GM18498 (cell line): ENCODE measurements around the gene POTEF.
"Not testable (repeated sequence)": the region's sequence is repeated elsewhere in the genome, so short reads cannot be mapped to it uniquely, and the experiment has no call there.

ENCODE experiments used
- ATAC-seq: cut with Tn5 transposase; IDR thresholded peaks from one replicate; pipeline ENCODE4 v1.9.1; 2021; ENCODE audit warnings: mild to moderate bottlenecking, moderate library complexity; ENCODE audit not compliant: unreplicated experiment

Gene POTEF

DNA sequence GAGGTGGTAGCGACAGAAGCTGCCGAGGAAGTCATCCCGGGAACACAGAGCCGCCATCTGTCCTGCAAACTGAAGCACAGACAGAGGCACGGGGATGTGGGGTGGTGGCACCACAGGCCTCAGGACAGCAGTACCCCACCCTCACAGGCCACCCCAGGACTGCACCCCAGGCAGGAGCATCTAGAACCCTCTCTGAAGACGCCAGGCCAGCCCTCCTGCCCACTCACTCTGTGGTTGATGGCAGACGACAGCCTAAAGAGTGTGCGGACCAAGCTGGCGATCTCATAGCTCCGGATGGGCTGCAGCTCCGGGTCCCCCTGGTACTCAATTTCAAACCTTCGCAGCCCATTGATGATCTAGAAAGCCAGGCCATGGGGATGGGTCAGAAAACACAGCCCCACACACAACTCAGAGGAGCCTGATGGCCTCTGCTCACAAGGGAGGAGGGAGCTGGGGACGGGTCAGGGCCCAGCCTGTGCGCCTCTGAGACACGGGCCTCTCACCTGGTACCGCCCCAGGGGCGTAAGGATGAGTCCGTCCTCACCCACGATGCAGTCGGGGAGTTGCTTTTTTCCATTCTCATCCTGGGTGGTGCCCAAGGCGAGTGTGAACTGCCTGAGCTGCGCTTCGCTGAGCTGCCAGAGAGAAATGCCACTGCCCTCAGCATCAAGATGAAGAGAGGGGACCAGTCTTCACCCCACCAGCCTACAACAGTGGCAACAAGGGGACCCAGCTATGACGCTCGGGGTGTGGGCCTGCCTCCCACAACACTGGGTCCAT is 24.0 kb upstream of the POTEF start:
- ATAC-seq, result no peak

GRCh38 chr2:130152136-130152815 is 23.3 kb upstream of the POTEF start:
- ATAC-seq, result not testable (repeated sequence)

- not testable (repeated sequence) for ATAC-seq
These were observed 22.1 kb upstream of the POTEF start for GRCh38 chr2:130151145-130151512.

DNA sequence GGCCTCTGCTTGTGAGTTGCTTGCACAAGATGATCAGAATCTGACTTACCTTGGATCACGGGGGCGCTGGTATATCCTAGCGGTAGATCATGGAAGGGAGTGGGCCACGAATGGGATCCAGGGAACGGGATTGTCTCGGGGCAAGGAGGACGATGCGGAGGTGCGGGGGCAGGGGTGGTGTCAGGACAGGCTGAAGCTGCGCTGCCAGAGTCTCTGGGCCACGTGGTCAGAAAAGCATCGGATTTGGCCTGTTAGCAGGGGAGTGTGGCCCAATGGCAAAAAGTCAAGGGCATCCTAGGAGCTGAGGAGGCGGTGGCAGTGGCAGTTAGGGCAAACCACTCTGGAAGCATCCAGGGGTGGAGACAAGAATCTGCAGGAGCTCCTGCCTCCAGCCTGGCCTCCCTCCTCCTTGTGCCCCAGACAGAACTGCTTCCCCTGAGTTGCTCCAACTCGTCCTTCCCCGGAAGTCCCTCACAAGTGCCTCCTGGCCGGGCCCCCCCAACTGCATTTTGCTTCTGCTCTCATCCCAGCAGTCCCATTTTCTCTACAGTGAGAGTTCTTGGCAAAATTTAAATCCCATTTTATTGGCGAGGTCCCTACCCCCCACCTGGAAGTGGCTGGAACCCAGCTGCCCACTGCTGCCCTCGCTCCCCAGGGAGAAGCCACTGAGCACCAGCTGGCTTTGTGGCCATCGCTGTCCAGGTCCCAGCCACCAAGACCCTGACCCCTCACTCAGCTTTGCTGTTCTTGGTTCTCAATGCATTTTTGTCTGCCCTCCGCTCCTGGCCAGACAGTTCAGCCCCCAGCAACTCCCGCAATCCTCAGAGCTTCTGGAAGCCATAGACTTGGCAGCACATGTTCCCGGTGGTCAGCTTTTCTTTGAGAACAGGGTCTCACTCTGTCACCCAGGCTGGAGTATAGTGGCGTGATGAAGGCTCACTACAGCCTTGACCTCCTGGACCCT is 21.4 kb upstream of the POTEF start:
- ATAC-seq, result no peak

- ATAC-seq, result not testable (repeated sequence)
These were observed 19.5 kb upstream of the POTEF start for GRCh38 chr2:130148515-130148914.

DNA sequence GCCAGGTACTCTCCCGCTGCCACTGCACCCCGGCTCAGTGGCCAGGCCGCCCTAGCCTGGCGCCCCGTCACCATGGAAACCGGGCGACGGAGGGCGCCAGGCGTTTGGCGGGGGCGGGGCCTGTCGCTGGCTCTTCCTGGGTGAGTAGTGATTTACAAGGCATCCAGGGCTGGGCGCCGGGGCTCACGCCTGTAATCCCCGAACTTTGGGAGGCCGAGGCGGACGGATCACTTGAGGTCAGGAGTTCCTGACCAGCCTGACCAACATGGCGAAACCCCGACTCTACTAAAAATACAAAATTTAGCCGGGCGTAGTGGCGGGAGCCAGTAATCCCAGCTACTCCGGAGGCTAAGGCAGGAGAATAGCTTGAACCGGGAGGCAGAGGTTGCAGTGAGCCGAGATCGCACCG is 16.0 kb upstream of the POTEF start, which contains the start of gene CCDC74B:
Gene CCDC74B (minus strand): TSS at position 107 of the 409 bp plus-strand sequence. CDS start 116 bp downstream, outside the sequence.
- ATAC-seq, result peak; percentile 95

DNA sequence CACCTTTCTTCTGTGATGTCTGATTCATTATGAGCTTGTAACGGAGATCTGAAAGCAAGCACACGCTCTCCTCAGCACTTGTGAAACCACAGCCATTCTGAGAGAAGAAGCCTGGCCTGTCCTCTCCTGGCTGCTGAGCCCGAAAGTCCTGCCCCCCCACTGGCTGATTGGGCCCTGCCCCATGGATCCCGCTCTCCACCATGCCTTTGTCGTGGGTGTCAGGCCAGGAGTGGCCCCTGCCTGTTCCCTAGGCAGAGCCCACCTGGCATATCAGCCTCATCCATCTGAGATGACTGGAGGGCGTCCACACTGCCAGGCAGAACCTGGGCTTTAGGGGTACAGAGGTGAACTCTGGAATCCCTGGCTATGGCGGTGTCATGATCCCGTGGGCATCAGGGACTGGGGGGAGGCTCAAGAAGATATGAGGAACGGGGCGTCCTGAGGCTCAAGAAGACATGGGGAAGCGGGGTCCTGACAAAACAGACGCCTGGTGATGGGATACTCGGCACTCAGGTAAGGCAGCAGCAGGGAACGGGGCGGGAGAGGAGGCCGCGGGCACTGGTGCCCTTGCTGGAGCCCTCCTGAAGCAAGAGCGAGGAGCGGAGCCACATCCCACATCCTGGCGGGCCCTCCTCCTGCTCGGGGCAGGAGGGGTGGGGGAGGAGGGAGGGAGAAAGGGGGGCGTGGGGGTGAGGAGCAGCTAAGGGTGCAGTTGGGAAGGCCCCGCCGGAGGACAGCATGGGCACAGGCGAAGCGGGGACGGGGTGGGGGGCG is 14.4 kb upstream of the POTEF start:
- peak; percentile 48 for ATAC-seq

- ATAC-seq, result not testable (repeated sequence)
These were observed 13.6 kb upstream of the POTEF start for GRCh38 chr2:130142396-130143265.

DNA sequence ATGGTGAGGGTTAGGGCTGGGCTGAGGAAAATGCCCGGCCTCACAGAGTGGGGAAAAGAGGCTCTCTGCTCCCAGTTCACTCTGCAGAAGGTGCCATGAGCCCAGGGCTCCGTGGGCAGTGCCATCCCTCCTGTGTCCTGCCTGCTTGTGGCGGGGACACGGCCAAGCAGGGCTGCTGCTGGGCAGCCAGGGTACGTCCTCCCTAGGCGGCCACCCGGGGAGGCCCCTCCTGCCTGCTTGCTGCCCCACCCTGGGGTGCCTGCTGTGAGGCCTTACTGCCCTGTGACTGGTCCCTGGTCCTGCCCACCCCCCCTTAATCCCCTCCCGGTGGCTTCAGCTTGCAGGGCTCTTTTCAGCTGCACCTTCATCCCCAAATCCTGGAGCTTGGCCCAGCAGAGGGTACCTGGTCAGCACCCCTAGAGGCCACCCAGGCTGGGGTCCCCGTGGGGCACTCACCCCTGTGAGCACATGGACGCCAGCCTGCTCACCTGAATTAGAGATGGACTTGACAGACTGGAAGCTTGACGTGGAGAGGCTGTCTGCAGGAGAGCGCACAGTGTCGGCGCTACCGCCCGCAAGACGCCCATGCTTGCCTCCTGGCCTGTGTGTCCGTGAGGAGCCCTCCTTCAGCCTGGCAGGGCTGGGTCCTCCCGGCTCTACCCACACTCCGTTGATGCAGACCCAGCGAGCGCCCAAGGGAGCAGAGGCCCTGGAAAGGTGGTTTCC is 12.8 kb upstream of the POTEF start:
- not testable (repeated sequence) for ATAC-seq

DNA sequence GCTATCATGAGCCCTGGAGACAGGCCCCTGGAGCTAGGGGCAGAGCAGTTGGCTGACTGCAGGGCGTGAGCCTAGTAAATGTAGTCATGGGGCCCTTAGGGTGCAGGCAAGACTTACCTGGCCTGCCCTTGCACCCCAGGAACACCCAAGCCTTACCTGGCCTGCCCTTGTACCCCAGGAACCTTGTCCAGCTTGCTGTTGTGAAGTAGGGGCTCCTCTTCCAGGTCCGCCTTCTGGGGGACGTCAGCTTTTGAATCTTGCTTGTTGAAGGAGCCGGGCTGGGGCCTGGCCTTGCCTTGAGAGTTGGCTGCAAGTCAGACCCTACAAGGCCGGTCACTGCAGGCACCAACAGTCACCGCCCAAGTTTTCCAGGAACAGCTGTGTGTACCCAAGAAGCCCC is 12.0 kb upstream of the POTEF start:
- not testable (repeated sequence) for ATAC-seq

GRCh38 chr2:130140516-130140915 is 11.5 kb upstream of the POTEF start:
- ATAC-seq, result not testable (repeated sequence)

GRCh38 chr2:130139331-130140280 is 10.6 kb upstream of the POTEF start:
- ATAC-seq, result not testable (repeated sequence)

DNA sequence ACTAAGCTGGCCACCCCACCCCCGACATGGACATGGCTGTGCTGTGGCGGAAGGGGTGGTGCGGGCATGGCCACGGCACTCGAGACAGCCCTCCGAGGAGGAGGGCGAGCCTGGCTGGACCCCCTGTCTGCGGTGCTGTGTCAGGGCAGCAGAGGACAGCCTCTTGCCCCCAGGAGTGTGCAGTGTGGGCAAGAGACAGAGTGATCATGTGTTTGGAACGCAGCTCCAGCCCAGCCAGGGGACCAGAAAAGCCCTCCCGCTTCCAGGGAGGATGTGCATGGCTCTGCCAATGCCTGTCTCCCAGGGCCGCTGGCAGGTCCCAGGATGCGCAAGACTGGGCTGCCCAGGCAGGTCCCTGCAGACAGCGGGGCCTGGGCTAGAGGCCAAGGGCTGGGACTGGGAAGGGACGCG is 9.8 kb upstream of the POTEF start:
- ATAC-seq, result not testable (repeated sequence)

- not testable (repeated sequence) for ATAC-seq
These were observed 9.3 kb upstream of the POTEF start for GRCh38 chr2:130138326-130138725.

GRCh38 chr2:130137118-130137517 is 8.1 kb upstream of the POTEF start:
- not testable (repeated sequence) for ATAC-seq

GRCh38 chr2:130136546-130136945 is 7.5 kb upstream of the POTEF start:
- ATAC-seq, result not testable (repeated sequence)
